ENCODE results near the gene GPR146.
"Not testable (repeated sequence)": the region's sequence is repeated elsewhere in the genome, so short reads cannot be mapped to it uniquely, and the experiment has no call there.

DNA sequence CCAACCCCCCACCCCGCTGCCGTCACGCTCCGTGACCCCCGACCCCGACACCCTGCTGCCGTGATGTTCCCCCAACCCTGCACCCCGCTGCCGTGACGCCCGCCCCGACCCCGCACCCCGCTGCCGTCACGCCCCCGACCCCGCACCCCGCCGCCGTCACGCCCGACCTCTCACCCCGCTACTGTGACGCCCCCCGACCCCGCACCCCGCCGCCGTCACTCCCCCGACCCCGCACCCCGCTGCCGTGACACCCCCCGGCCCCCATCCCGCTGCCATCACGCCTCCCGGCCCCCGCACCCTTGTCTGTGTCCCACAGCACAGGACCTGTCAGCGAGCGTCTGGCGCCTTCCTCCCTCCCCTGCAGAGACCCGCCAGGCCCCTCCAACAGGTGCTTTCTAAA, 29.7 kb downstream of the GPR146 start:
- TF ChIP-seq POLR2A, MAFK (IDR thresholded peaks at IDR 0.05; ENCODE audit: low read depth, low read length): not testable (repeated sequence)
- TF ChIP-seq, protein P1, sequence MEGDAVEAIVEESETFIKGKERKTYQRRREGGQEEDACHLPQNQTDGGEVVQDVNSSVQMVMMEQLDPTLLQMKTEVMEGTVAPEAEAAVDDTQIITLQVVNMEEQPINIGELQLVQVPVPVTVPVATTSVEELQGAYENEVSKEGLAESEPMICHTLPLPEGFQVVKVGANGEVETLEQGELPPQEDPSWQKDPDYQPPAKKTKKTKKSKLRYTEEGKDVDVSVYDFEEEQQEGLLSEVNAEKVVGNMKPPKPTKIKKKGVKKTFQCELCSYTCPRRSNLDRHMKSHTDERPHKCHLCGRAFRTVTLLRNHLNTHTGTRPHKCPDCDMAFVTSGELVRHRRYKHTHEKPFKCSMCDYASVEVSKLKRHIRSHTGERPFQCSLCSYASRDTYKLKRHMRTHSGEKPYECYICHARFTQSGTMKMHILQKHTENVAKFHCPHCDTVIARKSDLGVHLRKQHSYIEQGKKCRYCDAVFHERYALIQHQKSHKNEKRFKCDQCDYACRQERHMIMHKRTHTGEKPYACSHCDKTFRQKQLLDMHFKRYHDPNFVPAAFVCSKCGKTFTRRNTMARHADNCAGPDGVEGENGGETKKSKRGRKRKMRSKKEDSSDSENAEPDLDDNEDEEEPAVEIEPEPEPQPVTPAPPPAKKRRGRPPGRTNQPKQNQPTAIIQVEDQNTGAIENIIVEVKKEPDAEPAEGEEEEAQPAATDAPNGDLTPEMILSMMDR (conservative IDR thresholded peaks at IDR 0.05; ENCODE audit: low read depth, low read length), result not testable (repeated sequence)
